GM12892 (cell line): ENCODE results near the gene CCL22.

Experiments used
- POLR2A ChIP-seq: IDR thresholded peaks from 2 replicates; pipeline ENCODE4 v1.6.1; 2011; ENCODE audit warnings: low read depth, low read length, control low read depth
- POLR2AphosphoS5 ChIP-seq: IDR thresholded peaks from 2 replicates; pipeline ENCODE4 v1.6.1; 2011; ENCODE audit warnings: low read depth, low read length, control low read depth

DNA sequence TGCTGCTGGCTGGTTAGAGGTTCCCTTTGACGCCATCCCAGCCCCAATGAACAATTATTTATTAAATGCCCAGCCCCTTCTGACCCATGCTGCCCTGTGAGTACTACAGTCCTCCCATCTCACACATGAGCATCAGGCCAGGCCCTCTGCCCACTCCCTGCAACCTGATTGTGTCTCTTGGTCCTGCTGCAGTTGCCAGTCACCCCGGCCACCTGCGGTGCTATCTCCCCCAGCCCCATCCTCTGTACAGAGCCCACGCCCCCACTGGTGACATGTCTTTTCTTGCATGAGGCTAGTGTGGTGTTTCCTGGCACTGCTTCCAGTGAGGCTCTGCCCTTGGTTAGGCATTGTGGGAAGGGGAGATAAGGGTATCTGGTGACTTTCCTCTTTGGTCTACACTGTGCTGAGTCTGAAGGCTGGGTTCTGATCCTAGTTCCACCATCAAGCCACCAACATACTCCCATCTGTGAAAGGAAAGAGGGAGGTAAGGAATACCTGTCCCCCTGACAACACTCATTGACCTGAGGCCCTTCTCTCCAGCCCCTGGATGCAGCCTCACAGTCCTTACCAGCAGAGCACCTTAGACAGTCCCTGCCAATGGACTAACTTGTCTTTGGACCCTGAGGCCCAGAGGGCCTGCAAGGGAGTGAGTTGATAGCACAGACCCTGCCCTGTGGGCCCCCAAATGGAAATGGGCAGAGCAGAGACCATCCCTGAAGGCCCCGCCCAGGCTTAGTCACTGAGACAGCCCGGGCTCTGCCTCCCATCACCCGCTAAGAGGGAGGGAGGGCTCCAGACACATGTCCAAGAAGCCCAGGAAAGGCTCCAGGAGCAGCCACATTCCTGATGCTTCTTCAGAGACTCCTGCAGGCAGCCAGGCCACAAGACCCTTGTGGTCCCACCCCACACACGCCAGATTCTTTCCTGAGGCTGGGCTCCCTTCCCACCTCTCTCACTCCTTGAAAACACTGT lies 25.0 kb downstream of the CCL22 start:
- TF ChIP-seq POLR2A (no peak), POLR2AphosphoS5 (no peak)
